ENCODE measurements around the gene MRPL21.

The MRPL21 gene

DNA sequence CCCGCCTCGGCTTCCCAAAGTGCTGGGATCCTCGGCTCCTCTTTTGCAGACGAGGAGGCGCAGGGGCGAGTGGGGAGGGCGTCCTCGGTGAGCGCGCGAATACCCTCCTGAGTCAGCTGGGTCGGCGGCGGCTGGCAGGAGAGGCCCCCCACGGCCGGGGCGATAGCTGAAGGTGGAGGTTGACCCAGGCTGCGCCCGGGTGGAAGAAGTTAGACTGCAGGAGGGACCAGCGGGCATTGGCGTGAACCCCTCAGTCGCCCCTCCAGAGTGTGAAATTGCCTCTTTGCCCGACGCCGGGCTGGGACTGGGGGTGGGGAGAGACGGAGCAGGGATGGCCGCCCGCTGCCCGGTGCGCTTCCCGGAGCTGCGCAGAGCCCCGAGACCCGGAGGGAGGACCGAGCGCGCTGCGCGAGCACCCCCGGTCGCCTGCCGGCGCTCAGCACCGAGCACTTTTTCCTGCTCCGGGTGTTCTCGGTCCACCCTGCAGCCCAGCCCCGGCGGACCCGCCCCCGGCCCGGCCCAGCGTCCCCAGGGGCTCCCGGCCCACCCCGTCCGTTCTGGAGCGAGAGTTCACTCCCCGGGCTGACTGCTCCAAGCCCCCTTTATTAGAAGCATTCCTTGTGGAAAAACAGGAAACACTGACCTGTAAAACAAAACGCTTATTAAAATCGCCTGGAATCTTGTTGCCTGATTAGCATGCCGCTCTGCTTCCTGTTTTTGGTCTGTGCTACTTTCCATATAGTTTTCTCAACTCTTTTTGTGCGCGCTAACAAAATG is 48.2 kb downstream of the MRPL21 start:
- no peak for DNase-seq (ENCODE audit: low spot score)
- peak overlapping the region in 1 of 2 donors; percentile 46 for H3K27ac ChIP-seq

DNA sequence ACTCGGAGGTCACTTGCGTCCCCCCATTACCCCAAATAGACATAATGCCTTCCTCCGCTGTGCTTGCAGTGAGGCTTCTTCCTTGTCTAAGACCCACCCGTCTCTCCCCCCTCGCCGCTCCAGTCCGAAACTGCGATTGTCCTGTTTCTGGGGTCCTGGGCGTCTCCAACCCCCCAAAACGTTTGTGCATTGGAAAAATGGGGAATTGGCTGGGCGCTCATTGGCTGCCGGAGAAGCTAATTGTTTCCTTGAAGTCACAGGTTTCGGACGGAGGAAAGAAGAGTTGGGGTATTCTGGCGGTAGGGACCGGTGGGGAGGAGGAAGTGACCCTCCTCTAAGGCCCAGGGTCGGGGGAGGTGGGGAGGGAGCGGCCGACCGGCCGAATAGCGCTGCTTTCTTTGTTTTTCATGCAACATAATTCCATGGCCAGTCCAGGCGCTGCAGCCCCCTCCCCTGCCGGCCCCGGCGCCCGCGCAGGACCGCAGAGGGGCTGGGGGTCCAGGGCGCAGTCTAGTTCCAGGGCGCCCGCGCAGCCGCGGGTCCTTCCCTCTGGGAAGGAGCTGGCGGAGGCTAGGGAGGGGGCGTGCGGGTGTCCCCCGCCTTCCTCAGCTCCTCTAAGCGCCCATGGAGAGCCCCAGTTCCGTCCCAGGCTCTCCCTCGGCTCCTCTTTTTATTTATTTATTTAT is 49.2 kb downstream of the MRPL21 start:
- no peak for DNase-seq (ENCODE audit: low spot score)
- TF ChIP-seq, protein P1, sequence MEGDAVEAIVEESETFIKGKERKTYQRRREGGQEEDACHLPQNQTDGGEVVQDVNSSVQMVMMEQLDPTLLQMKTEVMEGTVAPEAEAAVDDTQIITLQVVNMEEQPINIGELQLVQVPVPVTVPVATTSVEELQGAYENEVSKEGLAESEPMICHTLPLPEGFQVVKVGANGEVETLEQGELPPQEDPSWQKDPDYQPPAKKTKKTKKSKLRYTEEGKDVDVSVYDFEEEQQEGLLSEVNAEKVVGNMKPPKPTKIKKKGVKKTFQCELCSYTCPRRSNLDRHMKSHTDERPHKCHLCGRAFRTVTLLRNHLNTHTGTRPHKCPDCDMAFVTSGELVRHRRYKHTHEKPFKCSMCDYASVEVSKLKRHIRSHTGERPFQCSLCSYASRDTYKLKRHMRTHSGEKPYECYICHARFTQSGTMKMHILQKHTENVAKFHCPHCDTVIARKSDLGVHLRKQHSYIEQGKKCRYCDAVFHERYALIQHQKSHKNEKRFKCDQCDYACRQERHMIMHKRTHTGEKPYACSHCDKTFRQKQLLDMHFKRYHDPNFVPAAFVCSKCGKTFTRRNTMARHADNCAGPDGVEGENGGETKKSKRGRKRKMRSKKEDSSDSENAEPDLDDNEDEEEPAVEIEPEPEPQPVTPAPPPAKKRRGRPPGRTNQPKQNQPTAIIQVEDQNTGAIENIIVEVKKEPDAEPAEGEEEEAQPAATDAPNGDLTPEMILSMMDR (IDR thresholded peaks at IDR 0.05): no peak
- H3K27ac ChIP-seq: no peak overlapping the region
- H3K4me3 ChIP-seq: peak overlapping the region; percentile 75

More for the DNA sequence above, 48.2 kb downstream of the MRPL21 start:
- H3K4me3 ChIP-seq: peak overlapping the region; percentile 75
- TF ChIP-seq, protein P1 (IDR thresholded peaks at IDR 0.05): no peak

DNA sequence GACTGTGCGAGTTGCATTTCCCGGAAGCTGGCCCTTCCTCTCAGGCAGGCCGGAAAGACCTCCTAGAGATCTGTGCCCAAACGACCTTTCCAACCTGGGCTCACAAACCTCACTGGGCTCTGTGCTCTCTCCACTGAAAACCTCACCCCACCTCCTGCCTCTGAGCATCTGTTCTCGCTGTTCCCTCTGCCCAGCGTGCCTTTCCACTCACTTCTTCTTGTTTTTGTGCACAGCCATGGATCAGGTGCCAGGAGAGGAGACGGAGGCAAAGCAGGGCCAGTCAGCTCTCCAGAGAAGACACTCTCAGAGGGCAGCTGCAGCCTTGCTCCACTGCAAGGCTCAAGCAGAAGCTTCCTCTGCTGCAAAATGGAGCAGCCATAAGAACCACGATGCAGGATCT is 51.0 kb downstream of the MRPL21 start:
- H3K4me3 ChIP-seq: no peak overlapping the region
- TF ChIP-seq, protein P1 (IDR thresholded peaks at IDR 0.05): no peak
- no peak overlapping the region for H3K27ac ChIP-seq
- no peak for DNase-seq (ENCODE audit: low spot score)

DNA sequence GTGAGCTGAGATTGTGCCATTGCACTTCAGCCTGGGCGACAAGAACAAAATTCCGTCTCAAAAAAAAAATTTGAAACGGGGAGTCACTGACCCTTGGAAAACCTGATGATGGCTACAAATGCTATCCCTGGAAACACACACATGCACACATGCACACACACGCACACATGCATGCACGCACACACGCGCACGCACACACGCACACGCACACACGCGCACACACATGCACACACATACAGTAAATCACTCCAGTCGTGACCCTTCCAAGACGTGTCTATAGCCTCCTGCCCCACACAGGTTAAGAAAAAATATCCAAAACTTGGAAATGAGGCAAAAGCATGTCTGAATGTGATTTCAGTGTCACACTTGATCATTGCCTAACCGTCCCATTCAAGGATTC is 55.2 kb downstream of the MRPL21 start:
- TF ChIP-seq, protein P1 (IDR thresholded peaks at IDR 0.05): no peak
- no peak overlapping the region for H3K4me3 ChIP-seq
- DNase-seq (ENCODE audit: low spot score): no peak
- no peak overlapping the region for H3K27ac ChIP-seq

DNA sequence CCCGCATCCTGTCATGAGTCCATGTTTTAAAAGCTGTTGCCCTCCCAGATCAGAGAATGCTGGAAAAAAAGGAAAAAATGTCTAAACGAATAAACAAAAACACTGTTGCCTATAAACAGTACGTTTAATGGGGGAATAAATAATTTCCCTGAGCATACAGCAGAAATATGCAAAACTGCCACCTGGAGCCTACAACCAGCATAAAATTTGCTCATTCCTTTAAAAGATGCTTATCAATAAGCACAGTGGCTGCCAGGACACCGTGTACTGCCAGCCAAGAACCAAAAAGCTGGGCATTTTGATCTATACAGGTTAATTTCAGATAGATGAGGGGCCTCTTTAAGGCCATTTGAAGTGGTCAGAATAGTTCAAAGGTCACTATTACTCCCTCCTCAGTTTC is 56.2 kb downstream of the MRPL21 start:
- TF ChIP-seq, protein P1 (IDR thresholded peaks at IDR 0.05): no peak
- Histone ChIP-seq H3K27ac (no peak overlapping the region), H3K4me3 (no peak overlapping the region)
- DNase-seq (ENCODE audit: low spot score): no peak

DNA sequence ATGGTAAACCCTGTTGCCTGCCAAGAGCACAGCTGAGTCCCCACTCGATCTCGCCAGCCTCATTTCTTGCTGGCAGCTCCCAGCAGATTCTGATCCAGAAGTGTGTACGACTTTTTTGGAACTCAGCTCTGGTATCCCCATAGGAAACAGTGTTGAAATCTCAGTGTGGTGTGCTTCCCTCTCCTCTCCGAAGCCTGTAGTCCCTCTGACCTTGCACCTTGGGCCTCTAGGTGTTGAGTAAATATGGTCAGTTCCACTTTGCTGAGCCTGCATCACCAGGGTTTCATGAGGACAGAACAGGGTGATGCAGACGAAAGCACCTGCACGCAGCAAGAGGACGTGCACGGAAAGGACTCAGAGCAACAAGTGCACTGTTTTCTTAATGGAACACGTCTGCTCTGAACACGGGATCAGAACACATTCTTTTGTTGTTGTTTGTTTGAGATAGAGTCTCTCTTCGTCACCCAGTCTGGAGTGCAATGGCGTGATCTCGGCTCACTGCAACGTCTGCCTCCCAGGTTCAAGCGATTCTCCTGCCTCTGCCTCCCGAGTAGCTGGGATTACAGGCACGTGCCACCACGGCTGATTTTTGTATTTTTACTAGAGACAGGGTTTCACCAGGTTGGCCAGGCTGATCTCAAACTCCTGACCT is 58.2 kb downstream of the MRPL21 start:
- TF ChIP-seq, protein P1 (IDR thresholded peaks at IDR 0.05): no peak
- no peak for DNase-seq (ENCODE audit: low spot score)
- H3K4me3 ChIP-seq: no peak overlapping the region
- H3K27ac ChIP-seq: no peak overlapping the region

Data from coronary artery (tissue), 2 donors.